ENCODE data around the gene GMEB2.
A peak's percentile ranks its signal among the peaks of the same experiment; 100 is the strongest.

- TF ChIP-seq CTCF (IDR thresholded peaks at IDR 0.05) (peak in 3 of 6 experiments; percentile 17 to 36 (median 28)), POLR2A (IDR thresholded peaks at IDR 0.05) (no peak)
Measured at GRCh38 chr20:63572788-63573646, 53.9 kb downstream of the GMEB2 start.
